Forelimb muscle (tissue), 1 donor: ENCODE data around the gene IFI16. TPM values are rescaled to one million over a fixed set of nuclear protein-coding genes. Genes with fewer than 3 reads are reported as not detected.
"Not testable (repeated sequence)": the region's sequence is repeated elsewhere in the genome, so short reads cannot be mapped to it uniquely, and the experiment has no call there.

ENCODE experiments used
- DNase-seq: peaks from one replicate; pipeline ENCODE4 v3.0.0-alpha.2; 2013; ENCODE audit warnings: low read depth
- polyA plus RNA-seq: library from polyadenylated mRNA; unstranded; fragments of 120-200 nt; gene quantifications from one replicate; pipeline ENCODE4 v1.2.1, GENCODE V29; 2013; ENCODE audit not compliant: insufficient read length

Gene IFI16
- 28.6 TPM for polyA plus RNA-seq

DNA sequence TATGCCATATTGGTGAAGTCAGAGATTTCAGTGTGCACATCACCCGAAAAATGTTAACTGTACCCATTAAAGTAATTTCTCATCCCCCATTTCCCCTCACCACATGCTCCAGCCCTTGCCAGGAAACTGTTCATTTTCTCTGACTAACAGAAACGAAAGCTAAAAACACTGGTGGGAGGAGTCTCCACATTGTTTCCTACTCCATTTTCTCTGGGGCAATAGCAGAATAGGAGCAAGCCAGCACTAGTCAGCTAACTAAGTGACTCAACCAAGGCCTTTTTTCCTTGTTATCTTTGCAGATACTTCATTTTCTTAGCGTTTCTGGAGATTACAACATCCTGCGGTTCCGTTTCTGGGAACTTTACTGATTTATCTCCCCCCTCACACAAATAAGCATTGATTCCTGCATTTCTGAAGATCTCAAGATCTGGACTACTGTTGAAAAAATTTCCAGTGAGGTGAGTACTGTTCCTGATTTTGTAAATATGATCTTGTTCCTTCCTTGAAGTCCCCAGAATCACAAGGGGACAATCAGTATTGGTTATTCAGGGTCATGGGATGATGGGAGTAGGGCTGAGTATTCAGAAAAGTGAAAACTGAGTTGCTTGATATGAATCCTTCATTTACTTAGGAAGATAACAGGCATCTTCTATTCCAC lies at the start of gene IFI16:
Gene IFI16, plus strand, starts transcription at position 204 of the 658 bp plus-strand sequence. CDS start 4,774 bp downstream, outside the sequence.
- DNase-seq, result peak; percentile 78

DNA sequence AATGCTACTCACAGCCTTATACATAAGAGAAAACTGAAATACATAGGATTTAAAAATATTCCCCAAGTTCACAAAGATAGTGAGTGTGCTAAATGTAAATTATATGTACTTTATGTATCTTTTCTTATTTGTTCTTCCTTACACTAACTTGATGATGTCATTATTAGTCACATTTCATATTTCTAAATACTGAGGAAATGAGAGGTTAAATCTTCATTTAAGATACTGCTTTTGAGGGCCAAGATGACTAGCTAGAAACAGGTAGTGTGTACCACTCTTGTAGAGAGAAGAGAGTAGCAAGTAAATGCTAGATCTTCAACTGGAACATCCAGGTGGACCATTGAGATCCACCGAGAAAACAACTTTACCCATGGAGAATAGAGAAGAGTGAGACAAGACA lies 48.5 kb upstream of the IFI16 start:
- DNase-seq, result no peak

DNA sequence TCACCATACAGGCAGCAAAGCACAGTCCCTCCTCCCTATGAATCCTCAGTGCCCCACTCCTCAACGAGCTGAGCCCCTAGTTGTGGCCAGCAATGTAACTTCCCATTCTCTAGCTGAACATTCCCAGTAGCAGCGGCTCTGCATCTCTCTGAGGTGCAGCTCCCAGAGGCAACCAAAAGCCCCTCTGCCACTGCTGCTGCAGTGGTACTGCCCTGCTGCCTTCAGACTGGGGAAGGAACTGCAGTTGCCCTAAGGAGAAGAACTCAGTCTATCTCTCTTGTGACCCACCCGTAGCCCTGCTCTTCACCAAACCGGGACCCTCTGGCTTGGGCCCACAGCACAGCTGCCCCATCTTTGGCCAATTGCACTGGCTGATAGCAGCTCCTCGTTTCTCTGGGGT lies 46.7 kb upstream of the IFI16 start:
- no peak for DNase-seq

DNA sequence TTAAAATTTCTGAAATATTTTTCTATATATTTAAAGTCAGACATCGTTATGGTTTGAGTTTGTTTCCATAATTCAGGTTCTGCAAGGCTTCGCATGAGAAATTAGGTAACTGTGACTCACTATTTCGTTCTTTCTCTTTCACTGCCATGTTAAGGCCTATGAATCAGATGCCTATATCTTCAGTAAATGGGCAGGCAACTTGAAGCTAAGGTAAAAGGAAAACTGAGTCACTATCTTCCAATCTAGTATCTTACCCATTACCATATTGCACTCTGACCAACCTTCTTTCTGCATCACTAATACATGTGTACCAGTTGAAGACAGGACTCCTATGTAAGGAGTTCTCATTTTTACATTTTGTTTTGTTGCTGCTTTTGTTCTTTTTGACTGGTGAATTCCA lies 40.5 kb upstream of the IFI16 start:
- DNase-seq, result no peak

DNA sequence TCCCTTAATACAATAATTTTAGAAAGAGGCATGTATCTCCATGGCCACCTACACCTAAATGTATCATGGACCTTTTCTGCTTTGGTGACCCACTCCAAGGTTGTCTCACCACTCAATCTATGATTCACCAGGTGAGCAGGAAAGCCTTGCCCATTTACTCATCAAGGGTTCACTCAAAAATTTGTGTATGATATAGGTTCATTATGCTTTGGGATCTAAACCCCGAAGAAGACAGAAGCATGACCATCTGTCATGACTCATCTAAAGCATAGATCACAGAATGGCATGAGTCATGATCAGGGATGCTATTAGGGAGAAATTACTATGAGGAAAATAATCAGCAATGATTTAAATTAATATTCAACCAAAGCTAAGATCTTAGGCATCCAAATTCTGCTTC lies 39.9 kb upstream of the IFI16 start:
- DNase-seq, result no peak

DNA sequence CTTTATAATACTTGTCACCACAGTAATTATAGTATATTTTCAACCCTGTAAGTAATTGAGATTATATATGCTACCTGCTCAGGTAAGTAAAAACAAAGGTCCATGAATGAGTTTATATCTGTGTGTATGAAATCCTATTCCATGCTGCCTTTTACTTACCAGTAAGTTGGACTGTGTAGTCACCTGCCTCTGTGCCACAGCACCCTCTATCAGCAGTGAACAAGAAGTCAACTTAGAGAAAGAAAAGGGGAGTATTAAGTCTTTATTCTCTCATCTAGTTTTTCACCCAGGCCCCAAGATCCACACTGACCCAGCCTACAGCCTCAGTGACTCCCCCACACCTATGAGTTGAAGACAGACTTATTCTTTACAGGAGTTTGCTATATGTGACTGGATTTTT lies 36.9 kb upstream of the IFI16 start:
- DNase-seq, result no peak

DNA sequence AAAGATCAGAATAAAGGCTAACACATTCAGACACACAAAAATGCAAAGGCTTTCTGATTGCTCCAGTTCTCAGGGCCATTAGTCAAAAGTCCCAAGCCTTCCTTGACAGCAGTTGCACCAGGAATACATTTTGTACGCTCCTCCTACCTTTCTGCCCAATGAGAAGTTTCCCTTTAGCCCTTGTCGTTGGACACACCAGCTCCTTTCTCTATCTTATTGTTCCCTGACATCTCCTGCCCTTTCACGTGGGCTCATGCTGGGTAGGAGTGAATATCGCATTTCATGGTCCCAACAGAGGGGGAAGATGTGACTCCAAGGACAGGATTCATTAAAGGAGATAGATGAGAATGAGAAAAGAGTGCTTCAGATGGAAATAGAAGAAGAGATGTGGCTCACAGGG lies 33.5 kb upstream of the IFI16 start:
- DNase-seq, result no peak

DNA sequence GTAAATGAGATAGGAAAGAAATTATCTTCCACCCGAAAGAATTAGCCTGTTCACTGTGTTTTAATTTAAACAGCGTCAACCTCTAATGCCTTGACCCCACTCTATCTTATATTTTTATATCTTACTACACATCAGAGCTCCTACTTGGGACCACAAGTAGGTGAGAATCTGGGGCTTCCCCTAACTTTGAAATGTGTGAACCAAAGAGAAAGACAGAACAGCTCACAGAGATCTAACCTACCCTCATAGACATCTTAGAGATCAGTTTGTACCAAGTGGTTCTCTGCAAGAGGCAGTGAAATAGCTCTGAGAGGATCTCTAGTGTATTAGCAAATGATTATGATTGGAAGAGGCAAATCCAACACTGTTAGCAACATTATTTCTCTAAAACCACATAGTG lies 31.0 kb upstream of the IFI16 start:
- no peak for DNase-seq

DNA sequence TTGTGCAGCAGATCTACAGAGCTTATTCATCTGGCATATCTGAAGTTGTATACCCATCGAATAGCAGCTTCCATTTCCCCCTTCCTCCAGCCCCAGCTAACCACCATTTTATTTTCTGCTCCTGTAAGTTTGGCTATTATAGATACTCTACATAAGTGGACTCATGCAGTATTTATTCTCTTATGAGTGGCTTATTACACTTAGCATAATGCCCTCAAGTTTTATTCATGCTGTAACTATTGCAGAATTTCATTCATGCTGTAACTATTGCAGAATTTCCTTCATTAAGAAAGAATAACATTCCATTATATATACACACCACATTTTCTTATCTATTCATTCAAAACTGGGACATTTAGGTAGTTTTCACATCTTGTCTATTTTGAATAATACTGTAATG lies 30.5 kb upstream of the IFI16 start:
- DNase-seq, result no peak

DNA sequence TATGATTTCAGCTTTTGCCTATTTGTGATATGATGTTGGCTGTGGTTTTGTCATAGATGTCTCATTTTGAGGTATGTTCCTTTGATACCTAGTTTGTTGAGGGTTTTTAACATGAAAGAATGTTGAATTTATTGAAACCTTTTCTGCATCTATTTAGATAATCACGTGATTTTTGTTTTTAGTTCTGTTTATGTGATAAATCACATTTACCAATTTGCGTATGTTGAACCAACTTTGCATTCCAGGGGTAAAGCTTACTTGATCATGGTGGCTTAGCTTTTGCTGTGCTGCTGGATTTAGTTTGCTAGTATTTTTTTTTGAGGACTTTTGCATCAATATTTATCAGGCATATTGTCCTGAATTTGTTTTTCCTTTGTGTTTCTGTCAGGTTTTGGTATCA lies 26.5 kb upstream of the IFI16 start:
- DNase-seq, result no peak

DNA sequence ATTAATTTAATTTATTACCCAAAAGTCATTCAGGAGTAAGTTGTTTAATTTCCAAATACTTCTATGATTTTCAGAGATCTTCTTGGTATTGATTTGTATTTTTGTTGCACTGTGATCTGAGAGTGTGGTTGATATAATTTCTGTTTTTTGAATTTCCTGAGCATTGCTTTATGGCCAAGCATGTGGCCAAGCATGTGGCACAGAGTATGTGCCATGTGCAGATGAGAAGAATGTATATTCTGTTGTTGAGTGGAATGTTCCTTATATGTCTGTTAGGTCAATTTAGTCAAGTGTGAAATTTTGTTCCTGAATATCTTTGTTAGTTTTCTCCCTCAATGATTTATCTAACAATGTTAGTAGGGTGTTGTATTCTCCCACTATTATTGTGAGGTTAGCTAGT lies 25.3 kb upstream of the IFI16 start:
- no peak for DNase-seq

DNA sequence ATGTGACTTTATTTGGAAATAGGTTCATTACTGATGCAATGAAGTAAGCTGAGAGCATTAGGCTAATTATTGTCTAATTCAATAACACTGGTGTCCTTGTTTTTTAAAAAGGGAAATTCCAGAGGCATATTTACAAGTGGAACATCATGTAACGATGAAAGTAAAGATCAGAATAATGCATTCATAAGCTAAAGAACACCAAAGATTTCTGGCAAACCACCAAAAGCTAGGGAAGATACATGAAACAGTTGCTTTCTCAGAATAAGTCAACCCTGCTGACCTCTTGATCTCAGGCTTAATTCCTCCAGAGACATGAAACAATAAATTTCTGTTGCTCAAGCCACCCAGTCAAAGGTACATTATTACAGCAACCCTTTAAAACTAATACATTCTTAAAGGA lies 20.3 kb upstream of the IFI16 start:
- DNase-seq, result no peak

DNA sequence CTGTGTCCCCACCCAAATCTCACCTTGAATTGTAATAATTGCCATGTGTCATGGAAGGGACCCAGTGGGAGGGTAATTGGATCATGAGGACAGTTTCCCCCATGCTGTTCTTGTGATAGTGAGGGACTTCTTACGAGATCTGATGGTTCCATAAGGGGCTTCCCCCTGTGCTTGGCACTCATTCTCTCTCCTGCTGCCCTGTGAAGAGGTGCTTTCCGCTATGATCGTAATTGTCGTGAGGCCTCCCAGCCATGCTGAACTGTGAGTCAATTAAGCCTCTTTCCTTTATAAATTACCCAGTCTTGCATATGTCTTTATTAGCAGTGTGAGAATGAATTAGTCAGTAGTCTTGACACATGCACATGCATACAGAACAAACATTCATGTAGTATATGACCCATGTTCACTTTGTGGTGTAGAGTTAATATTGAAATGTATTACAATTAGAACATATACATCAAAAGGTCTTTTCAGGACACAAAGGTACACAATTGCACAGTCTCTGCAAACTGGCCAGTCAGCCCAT lies 16.9 kb upstream of the IFI16 start:
- no peak for DNase-seq

DNA sequence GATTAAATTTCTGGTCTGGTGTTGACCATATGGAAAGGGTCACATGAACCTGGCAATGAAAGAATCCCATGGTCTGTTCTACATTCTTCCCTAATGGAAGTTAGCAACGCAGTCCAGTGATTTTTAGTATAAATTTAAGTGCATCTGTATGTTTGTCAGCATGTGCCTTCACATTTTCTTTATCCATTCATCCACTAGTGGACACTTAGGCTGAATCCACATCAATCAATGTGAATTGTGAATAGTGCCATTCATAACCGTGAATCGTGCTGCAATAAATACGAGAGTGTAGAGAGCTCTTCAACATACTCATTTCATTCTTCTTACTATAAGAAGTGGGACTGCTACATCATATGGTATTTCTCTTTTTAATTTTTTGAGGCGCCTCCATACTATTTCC lies 12.7 kb upstream of the IFI16 start:
- DNase-seq, result no peak

DNA sequence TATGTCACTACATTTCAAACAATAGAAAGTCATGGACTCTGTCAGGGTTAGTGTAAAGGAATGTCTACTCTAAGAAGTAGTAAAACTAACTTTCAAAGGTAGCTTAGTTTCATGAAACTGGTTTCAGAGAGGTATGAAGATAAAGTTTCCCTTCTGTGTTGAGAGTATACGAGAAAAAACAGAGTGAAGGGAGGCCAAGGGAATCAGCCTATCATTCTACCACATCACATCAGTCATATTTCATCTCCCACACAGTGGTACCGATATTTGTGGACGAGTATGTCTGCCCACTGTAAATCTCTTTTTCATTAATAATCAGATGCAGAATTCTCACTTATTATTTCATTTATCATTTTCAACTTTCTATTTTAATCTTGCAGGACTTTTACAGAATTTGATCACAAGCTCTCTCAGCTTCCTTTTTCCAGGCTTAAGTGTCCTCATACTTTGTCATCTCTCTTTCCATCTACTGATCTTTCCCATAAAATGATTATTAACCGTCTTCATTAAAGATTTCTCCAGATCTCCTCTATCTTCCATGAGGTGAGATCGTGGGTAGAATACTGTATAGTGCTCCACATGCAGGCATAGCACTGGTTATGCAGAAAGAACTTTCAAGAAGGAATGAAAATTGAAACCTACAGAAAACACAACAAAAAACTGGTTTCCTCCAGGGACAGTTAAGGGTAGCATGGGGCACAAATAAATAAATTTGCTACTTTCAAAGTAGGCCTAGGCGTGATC lies 11.5 kb upstream of the IFI16 start:
- no peak for DNase-seq

DNA sequence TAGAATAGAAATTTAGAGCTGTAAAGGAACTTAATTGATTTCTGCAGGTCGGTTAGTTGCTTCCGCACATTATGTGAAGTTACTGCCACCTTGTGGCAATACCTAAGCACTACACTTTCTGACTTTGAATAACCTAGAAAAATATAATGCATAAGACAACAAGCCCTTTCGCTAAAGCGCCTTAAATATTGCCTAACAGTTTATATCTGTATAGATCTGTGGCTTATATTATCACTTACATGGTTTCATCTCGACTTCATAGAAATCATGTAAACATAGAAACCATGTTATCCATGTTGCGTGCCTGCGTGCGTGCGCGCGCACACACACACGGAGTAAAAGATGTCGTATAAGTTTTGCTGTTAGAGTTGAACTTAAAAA lies 10.9 kb upstream of the IFI16 start:
- no peak for DNase-seq

DNA sequence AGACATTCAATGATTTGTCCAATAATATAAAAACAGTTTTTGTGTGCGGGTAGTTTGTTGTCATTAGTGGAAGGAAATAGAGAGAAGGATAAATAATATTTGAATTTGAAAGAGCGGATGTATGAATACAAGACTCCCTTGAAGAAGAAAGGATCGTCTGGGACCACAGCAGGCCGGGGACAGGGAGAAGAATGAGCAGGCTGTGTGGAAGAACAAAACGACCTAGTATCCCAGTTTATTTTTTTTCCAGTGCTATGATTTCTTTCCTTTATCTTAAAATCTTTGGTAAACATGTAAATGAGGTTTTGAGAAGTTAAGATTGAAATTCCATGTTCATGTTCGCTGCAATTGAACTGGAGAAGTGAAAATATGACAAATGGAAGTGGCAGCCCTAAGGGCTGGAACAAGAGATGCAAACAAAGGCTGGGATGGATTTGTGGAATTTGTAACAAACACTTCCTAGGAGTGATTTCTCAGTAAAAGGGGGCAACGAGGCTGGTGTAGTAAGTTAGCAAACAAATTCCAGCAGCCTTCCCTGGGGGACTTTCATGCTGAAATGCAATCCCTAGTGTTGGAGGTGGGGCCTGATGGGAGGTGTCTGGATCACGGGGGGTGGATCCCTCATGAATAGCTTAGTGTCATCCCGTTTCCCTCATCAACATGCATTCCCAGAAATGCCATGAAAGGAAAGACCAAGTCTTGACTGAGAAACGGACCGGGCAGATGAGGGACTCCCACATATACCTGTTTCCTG lies 10.2 kb upstream of the IFI16 start:
- DNase-seq, result no peak

DNA sequence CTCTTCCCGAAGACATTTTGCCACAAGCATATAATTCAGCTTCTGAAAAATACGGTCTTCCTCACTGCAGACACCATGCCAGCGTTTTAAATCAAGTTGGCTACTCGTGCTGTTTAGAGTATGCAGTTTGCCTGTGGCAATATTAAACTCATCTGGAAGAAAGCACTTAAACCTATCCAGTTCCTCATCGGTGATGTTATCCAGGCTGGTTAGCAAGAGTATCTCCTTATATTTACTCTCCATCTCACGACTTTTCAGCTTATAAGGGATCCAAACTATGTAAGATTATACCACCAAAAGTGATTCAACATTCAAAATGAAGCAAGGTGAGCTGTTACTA lies 9.7 kb upstream of the IFI16 start:
- DNase-seq, result no peak

DNA sequence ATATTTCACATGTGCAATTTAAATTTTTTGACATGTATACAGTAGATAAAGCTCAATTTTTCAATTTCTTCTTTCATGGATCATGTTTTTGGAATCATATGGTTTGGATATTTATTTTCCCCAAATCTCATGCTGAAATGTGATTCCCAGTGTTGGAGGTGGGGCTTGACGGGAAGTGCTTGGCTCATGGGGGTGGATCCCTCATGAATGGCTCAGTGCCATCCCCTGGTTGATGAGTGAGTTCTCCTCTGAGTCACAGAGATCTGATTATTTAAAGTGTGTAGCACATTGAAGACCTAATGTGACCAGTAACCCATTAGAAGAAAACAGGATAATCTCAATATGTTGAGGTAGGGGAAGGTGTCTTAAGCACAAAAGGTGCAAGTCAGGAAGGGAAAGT lies 9.1 kb upstream of the IFI16 start:
- DNase-seq, result no peak

DNA sequence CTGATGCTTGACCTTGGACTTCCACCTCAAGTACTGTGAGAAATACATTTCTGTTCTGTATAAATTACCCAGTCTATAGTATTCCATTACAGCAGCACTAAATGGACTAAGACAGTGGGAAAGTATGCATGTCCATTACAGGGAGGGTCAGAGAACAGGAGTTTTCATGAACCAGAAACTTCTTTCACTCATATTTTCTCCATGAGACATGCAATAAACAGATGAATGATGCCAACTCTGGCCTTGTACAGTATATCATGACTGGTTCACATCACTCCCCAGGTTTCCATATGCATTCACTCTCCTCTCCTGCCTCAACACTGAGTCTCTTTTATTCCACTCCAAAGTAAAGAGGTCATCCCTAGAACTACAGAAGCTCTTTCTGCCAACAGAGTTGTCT lies 4.5 kb upstream of the IFI16 start:
- no peak for DNase-seq

DNA sequence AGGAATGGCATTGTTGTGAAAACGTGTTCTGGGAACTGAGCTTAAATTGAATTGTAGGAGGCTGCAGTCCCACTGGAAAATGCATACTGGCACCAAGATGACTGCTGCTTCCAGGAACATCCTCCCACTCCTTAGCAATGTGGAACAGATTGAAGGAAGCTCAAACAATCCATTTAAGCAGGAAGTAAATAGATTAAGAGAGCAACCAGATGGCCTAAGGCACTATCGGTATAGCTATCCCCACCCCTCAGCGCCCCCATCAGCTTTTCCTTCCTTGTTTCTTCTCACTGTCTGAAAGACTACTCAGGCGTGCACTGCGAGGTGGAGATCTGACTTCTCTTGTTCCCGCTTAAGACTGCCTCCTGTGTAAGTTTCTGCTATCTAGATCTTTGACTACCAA lies 4.0 kb upstream of the IFI16 start:
- no peak for DNase-seq

DNA sequence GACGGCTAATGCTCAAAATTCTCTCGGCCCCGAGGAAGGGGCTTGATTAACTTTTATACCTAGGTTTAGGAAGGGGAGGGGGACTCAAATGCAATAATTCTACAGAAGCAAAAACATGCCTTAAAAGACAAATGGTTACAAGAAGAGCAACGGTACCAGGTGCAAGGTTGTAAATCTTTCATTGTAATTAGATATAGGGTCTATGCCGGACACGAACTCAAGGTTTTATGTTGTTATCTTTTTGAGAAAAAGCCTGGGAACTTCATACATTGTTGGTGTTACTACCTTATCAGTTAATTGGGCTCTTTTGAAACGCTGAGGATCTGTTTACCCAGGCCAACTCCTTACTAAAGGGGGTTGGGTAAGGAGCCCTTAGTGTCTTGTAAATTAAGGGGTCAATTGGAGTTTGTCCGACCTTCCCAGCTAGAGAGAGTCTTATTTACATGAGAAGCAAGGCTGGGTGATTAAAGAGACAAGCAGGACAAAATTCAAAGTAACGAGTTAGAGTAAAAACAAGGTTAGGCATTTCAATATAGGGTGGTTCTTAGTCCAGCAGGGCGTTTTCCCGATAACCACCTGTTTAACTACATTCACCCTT lies 3.4 kb upstream of the IFI16 start:
- not testable (repeated sequence) for DNase-seq
